Fibroblast of lung (primary cell): Measurements from ENCODE around the gene SMR3A. TPM values are rescaled to one million over a fixed set of nuclear protein-coding genes. Genes with fewer than 3 reads are reported as not detected.

Experiments used
- DNase-seq, 2 donors: peaks; one replicate each; pipeline versions ENCODE4 v3.0.0 to v3.0.0-alpha.2; 2010; ENCODE audit warnings: low read depth in 2 of 2
- H2AFZ ChIP-seq: 2 replicates; pipeline ENCODE4 v1.5.1; 2012; ENCODE audit warnings: low read length, control low read depth, inconsistent platforms
- H3K27ac ChIP-seq: 2 replicates; pipeline ENCODE4 v1.5.1; 2011; ENCODE audit warnings: low read length, control low read depth; ENCODE audit not compliant: insufficient read depth
- H3K27me3 ChIP-seq: 2 replicates; pipeline ENCODE4 v1.5.1; 2011; ENCODE audit warnings: mild to moderate bottlenecking, low read length; ENCODE audit not compliant: control insufficient read depth, insufficient read depth
- H3K36me3 ChIP-seq: 2 replicates; pipeline ENCODE4 v1.5.1; 2011; ENCODE audit warnings: low read length; ENCODE audit not compliant: control insufficient read depth, insufficient read depth
- H3K4me1 ChIP-seq: 2 replicates; pipeline ENCODE4 v1.5.1; 2011; ENCODE audit warnings: low read length; ENCODE audit not compliant: control insufficient read depth, insufficient read depth; ENCODE audit errors: extremely low read depth
- H3K4me2 ChIP-seq: 2 replicates; pipeline ENCODE4 v1.5.1; 2011; ENCODE audit warnings: low read length, control low read depth; ENCODE audit not compliant: insufficient read depth; ENCODE audit errors: extremely low read depth
- H3K4me3 ChIP-seq, 4 experiments: fragments of 200-600 bp in 1 of 4; sonication (generic) in 1 of 4; replicated peaks in 1 of 4; 2 replicates each; pipeline ENCODE4 v1.5.1; 2011 to 2016; ENCODE audit warnings: low read length in 4 of 4, low read depth in 3 of 4, mild to moderate bottlenecking in 3 of 4, control low read depth in 2 of 4, inconsistent platforms in 1 of 4, mixed read lengths in 1 of 4; ENCODE audit not compliant: insufficient read depth in 1 of 4; ENCODE audit errors: control extremely low read depth in 1 of 4
- H3K79me2 ChIP-seq: 2 replicates; pipeline ENCODE4 v1.5.1; 2012; ENCODE audit warnings: mild to moderate bottlenecking, low read length, inconsistent platforms; ENCODE audit not compliant: control insufficient read depth, insufficient read depth
- H3K9ac ChIP-seq: 2 replicates; pipeline ENCODE4 v1.5.1; 2011; ENCODE audit warnings: mild to moderate bottlenecking, low read length, control low read depth; ENCODE audit not compliant: insufficient read depth
- H3K9me3 ChIP-seq: 2 replicates; pipeline ENCODE4 v1.5.1; 2012; ENCODE audit warnings: low read depth, low read length; ENCODE audit not compliant: control insufficient read depth, insufficient read depth
- H4K20me1 ChIP-seq: 2 replicates; pipeline ENCODE4 v1.5.1; 2011; ENCODE audit warnings: low read length; ENCODE audit not compliant: control insufficient read depth, insufficient read depth; ENCODE audit errors: extremely low read depth
- EZH2 ChIP-seq: IDR thresholded peaks from 2 replicates; pipeline ENCODE4 v1.5.1; 2012; ENCODE audit warnings: low read length, control low read depth, mild to moderate bottlenecking; ENCODE audit errors: missing control alignments
- polyA plus RNA-seq, 2 donors: library from polyadenylated mRNA; depleted of rRNA in 1 of 2; stranded (reverse) in 1 of 2; unstranded in 1 of 2; fragments of >200 nt; gene quantifications; 2 replicates each; pipeline ENCODE4 v1.2.1, GENCODE V29; 2011 to 2012; ENCODE audit warnings: missing spikeins in 1 of 2
- total RNA-seq: library from RNA; depleted of rRNA; stranded (reverse); fragments of >200 nt; gene quantifications from 2 replicates; pipeline ENCODE4 v1.2.1, GENCODE V29; 2014
- TF ChIP-seq, protein P1 (sequence below), 2 donors: IDR thresholded peaks in 1 of 2; conservative IDR thresholded peaks in 1 of 2; 1 replicate in 1 of 2; 2 replicates in 1 of 2; pipeline ENCODE4 v1.5.1; 2011 to 2012; ENCODE audit warnings: low read length in 2 of 2, control low read depth in 1 of 2, inconsistent platforms in 1 of 2, low read depth in 1 of 2, mild to moderate bottlenecking in 1 of 2

The SMR3A gene
- total and polyA plus RNA-seq, 2 donors (not counting 1 experiment from before 2014, with no cell fraction given), result not detected

DNA sequence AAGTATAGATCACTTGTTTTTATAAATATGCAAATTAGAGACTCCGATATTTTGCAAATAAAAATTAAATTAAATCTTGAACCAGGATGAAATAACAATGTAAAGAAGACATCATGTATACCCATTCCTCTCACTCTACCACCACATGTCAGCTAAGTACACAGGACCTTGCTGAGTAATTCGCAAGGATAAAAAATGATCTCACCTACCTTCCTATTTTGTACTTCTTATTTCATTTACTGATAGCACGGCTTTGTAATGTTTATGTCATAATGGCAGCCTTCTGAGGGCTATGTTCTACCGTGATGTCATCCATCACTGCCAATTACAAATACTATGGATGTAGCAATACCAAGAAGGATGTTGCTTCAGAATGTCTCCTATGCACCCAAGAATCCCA, 11.4 kb downstream of the SMR3A start:
- H3K9ac ChIP-seq, result no peak overlapping the region
- no peak overlapping the region for H2AFZ ChIP-seq
- H3K27me3 ChIP-seq, result no peaks in the 10 kb centered on the region
- H3K27ac ChIP-seq, result no peak overlapping the region
- no peaks in the 10 kb centered on the region for H3K36me3 ChIP-seq
- no peak for DNase-seq
- no peak for TF ChIP-seq EZH2
- TF ChIP-seq, protein P1, sequence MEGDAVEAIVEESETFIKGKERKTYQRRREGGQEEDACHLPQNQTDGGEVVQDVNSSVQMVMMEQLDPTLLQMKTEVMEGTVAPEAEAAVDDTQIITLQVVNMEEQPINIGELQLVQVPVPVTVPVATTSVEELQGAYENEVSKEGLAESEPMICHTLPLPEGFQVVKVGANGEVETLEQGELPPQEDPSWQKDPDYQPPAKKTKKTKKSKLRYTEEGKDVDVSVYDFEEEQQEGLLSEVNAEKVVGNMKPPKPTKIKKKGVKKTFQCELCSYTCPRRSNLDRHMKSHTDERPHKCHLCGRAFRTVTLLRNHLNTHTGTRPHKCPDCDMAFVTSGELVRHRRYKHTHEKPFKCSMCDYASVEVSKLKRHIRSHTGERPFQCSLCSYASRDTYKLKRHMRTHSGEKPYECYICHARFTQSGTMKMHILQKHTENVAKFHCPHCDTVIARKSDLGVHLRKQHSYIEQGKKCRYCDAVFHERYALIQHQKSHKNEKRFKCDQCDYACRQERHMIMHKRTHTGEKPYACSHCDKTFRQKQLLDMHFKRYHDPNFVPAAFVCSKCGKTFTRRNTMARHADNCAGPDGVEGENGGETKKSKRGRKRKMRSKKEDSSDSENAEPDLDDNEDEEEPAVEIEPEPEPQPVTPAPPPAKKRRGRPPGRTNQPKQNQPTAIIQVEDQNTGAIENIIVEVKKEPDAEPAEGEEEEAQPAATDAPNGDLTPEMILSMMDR (conservative IDR thresholded peaks at IDR 0.05 in 1 of 2, IDR thresholded peaks at IDR 0.05 in 1 of 2; ENCODE audit: low read depth in 1 of 2, low read length in 2 of 2), result no peak
- H3K4me1 ChIP-seq, result no peaks in the 10 kb centered on the region
- no peak overlapping the region for H3K4me3 ChIP-seq
- H3K4me2 ChIP-seq, result no peak overlapping the region
- H3K9me3 ChIP-seq, result no peaks in the 10 kb centered on the region
- no peaks in the 10 kb centered on the region for H3K79me2 ChIP-seq
- H4K20me1 ChIP-seq, result no peaks in the 10 kb centered on the region

DNA sequence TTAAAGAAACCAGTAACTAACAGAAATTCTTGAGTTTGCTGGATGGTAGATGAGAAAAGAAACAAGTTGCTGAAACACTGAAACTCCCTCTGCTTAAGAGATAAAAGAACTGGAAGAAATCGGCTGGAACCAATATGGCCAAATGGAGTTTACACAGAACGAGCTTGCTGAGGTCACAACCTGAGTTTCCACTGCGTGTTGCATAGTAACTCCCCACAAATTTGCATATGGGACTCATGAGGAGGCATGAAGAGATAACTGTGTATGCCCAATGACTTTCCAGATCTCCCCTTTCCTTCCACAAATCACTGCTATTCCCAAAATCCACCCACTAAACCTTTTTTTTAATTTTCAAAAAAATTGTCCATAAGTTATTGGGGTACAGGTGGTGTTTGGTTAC, 12.2 kb downstream of the SMR3A start:
- H3K4me3 ChIP-seq, result no peak overlapping the region
- H3K4me1 ChIP-seq, result no peaks in the 10 kb centered on the region
- H3K9me3 ChIP-seq, result no peaks in the 10 kb centered on the region
- H4K20me1 ChIP-seq, result no peaks in the 10 kb centered on the region
- no peaks in the 10 kb centered on the region for H3K27me3 ChIP-seq
- no peak for DNase-seq
- H3K27ac ChIP-seq, result no peak overlapping the region
- no peaks in the 10 kb centered on the region for H3K36me3 ChIP-seq
- no peak overlapping the region for H3K4me2 ChIP-seq
- H3K9ac ChIP-seq, result no peak overlapping the region
- TF ChIP-seq, protein P1 (conservative IDR thresholded peaks at IDR 0.05 in 1 of 2, IDR thresholded peaks at IDR 0.05 in 1 of 2; ENCODE audit: low read depth in 1 of 2, low read length in 2 of 2), result no peak
- no peak overlapping the region for H2AFZ ChIP-seq
- no peaks in the 10 kb centered on the region for H3K79me2 ChIP-seq

DNA sequence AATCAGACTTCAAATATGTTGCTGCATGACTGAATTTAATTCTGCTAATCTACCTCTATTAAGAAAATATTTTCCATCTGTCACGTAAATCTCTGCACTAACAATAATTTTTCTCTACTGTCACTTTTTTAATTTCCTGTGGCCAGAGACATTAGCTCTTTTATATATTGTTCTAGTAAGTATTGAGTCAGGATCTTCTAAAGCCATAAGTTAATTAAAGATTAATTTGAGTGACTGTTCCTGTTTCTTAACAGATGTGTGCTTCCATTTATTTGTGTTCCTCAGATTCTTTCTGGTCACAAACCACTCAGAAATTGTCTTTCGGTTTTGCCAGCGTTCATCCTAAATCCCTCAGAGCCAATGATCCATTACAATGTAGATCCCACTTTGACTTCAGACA, 20.0 kb downstream of the SMR3A start:
- Histone ChIP-seq H3K27me3 (no peaks in the 10 kb centered on the region), H3K36me3 (no peaks in the 10 kb centered on the region), H3K9me3 (no peaks in the 10 kb centered on the region), H3K4me2 (no peak overlapping the region), H3K9ac (no peak overlapping the region), H2AFZ (no peak overlapping the region), H3K27ac (no peak overlapping the region), H3K79me2 (no peaks in the 10 kb centered on the region), H3K4me3 (no peak overlapping the region), H4K20me1 (no peaks in the 10 kb centered on the region), H3K4me1 (no peaks in the 10 kb centered on the region)
- TF ChIP-seq, protein P1 (conservative IDR thresholded peaks at IDR 0.05 in 1 of 2, IDR thresholded peaks at IDR 0.05 in 1 of 2; ENCODE audit: low read depth in 1 of 2, low read length in 2 of 2), result no peak
- TF ChIP-seq EZH2, result no peak
- no peak for DNase-seq
